ACHN (cell line): ENCODE data around the gene GRN.
"Not testable (repeated sequence)": the region's sequence is repeated elsewhere in the genome, so short reads cannot be mapped to it uniquely, and the experiment has no call there.

Experiments used
- DNase-seq: peaks from one replicate; pipeline ENCODE4 v3.0.0-alpha.2; 2015
- in situ Hi-C: cut with HindIII; loops from 2 replicates; pipeline ENCODE4 v1.10.0; 2017; ENCODE audit warnings: low sequenced_read_pairs, low pct_ligation_motif_present, low pct_unique_long_range_greater_than_20kb

Gene GRN

GRCh38 chr17:44389281-44389680 lies 44.2 kb downstream of the GRN start, which contains the start of gene ITGA2B:
ITGA2B (minus strand) TSS chr17:44389649; CDS start chr17:44389473, 176 bp downstream.
- DNase-seq = no peak
- in situ Hi-C loops = no loop called here

DNA sequence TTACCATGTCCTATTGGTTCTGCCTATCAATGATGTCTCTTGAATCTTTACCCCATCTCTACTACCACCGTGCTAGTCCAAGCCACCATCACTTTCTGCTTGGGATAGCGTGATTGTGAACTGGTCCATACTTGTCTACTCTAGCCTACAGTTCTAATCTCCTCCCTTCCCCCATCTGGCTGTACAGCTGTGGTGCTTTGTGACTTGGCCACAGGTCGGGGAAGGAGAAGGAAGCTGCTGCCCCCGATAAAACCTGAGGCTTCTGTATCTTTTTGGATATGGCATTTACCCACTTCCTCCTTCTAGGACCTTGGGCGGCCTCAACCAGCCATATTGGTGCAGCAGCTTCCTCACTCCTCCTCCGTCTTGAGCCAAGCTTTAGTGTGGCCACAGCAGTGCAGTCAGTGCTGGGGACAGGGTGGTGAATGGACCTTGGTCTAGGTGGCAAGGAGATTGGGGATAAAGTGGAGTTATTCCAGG lies 44.7 kb downstream of the GRN start:
- in situ Hi-C loops = no loop called here
- no peak for DNase-seq

- in situ Hi-C loops = no loop called here
- DNase-seq = no peak
Measured at GRCh38 chr17:44390250-44390870, 45.3 kb downstream of the GRN start.

DNA sequence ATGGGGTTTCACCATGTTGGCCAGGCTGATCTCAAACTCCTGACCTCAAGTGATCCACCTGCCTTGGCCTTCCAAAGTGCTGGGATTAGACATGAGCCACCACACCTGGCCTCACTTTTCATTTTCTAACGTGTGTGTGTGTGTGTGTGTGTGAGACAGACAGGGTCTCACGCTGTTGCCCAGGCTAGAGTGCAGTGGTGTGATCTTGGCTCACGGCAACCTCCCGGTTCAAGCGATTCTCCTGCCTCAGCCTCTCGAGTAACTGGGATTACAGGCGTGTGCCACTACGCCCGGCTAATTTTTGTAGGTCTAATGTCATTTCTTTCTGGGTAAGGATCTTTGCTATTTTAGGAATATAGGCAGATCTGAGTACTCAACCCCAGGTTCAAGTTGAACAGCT lies 49.0 kb downstream of the GRN start:
- DNase-seq, in situ Hi-C loops: not testable (repeated sequence)

GRCh38 chr17:44394833-44395232 lies 49.7 kb downstream of the GRN start:
- no peak for DNase-seq
- in situ Hi-C loops = no loop called here

DNA sequence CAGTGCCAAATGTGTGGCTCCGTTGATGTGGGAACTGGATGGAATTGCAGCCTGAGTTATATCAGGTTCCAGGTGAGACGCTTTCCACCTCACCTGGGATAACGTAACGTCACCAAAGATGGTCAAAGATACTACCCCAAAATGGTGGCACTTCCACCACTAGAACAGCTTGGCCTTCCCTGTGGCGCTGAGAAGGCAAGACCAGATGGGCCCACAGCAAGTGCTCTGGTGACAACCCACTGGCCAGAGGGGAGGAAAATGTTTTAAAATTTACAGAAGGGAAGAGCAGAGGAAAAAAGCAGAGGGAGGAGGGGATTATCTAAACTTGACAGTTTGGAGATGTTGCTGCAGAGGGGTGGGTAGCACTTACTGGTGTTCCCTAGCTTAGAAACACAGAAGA lies 51.8 kb downstream of the GRN start:
- in situ Hi-C loops = no loop called here
- DNase-seq = no peak

- no peak for DNase-seq
- in situ Hi-C loops = no loop called here
Measured at GRCh38 chr17:44397479-44398440, 52.7 kb downstream of the GRN start.

DNA sequence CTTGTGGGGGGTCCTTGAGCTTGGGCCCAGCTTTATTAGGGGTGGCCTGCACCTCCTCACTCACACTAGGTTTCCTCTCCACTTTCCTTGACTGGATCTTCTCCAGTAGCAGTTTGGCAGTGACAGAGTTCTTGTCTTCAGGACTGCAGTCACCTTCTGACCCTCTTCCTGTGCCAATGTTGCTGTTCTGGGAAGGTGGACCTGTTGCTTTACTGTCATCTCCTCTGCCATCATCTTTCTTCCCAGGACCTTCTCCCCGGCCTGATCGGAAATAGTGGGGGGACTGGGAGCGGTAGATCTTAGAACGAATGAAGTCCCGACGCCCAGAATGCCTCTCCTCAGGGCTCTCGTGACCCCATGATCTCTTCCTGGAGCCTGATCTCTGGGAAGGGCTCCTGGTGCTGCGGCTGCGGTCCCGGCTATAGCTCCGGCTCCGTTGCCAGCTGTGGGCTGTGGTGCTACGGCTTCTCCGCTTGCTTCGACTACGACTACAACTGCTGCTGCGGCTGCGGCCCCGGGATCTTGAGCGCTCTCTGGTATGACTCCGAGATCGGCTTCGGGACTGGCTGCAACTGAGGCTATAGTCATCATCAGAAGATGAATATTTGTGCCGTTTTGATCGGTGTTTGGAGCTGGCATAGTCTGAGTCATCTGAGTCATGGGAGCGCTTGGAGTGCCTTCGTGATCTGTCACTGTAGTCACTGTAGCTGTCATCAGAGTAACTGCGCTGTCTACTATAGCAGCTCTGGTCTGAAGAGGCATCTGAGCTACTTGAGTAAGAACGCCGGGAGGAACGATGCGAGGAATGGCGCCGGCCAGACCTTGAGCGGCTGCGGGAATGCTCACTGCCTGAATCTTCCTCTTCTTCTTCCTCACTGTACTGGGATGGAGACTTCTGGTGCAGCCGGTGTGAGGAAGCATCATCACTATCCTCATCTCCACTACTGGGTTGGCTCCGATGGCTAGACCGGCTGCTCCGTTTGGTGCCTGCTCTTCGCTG lies 53.9 kb downstream of the GRN start:
- in situ Hi-C loops = no loop called here
- DNase-seq = no peak

DNA sequence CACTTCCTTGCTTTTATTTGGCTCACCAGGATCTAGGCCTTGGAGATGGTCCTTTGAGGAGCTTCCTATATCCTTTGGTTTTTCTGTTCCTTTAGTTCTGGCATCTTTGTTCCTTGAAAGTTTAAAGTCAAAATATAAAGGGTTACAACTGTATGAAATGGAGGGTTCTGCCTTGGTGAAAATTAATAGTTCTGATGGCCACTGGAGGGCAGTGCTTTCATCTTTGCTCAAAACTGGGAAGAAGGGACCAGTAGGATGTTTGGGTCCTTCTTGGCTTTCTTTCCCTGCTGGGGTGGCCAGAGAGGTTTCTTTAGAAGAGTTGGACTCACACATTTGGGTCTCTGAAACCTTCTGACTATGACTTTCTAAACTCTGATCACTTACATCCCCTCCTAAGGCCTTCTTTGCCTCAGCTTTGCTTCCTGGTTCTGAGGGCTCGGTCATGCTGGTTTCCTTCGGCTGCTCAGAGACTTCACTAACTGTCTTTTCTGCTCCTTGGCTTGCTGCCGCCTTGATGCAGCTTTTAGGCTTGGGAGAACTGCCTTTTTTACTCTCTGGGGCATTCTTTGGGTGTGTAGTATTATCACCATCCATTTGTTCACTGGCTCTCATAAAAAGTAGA lies 55.2 kb downstream of the GRN start:
- in situ Hi-C loops = no loop called here
- DNase-seq = peak; percentile 44
